ENCODE data around the gene CDK17.

DNA sequence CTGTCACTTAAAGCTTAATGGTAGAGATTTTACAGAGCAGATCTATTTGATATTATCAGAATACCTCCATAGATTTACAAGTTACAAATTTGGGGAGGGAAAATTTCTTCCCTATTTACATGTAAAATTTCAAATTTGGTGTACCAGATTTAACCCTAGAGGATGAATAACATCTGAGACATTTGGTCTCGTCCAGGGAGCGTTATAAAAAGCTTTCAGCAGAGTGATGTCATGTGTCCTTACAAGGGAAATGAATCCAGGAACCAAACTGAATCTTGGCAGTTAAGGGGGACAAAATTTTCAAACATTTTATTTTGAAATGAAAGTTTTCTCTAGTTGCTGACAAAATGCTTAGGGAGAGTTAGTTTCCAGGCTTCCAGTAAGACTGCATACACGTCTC, 4.5 kb upstream of the CDK17 start:
- TF ChIP-seq, protein P1, sequence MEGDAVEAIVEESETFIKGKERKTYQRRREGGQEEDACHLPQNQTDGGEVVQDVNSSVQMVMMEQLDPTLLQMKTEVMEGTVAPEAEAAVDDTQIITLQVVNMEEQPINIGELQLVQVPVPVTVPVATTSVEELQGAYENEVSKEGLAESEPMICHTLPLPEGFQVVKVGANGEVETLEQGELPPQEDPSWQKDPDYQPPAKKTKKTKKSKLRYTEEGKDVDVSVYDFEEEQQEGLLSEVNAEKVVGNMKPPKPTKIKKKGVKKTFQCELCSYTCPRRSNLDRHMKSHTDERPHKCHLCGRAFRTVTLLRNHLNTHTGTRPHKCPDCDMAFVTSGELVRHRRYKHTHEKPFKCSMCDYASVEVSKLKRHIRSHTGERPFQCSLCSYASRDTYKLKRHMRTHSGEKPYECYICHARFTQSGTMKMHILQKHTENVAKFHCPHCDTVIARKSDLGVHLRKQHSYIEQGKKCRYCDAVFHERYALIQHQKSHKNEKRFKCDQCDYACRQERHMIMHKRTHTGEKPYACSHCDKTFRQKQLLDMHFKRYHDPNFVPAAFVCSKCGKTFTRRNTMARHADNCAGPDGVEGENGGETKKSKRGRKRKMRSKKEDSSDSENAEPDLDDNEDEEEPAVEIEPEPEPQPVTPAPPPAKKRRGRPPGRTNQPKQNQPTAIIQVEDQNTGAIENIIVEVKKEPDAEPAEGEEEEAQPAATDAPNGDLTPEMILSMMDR (IDR thresholded peaks at IDR 0.05), result no peak
- TF ChIP-seq POLR2A (IDR thresholded peaks at IDR 0.05), result no peak
- no peak for TF ChIP-seq POLR2AphosphoS5 (IDR thresholded peaks at IDR 0.05)
